ENCODE data around the gene OR2J1. TPM values are rescaled to one million over a fixed set of nuclear protein-coding genes. Genes with fewer than 3 reads are reported as not detected.

The OR2J1 gene
- total RNA-seq, 1 experiment from 2014 or later: not detected

GRCh38 chr6:29081312-29081711, 18.0 kb upstream of the OR2J1 start (continued):
- TF ChIP-seq, protein P1, sequence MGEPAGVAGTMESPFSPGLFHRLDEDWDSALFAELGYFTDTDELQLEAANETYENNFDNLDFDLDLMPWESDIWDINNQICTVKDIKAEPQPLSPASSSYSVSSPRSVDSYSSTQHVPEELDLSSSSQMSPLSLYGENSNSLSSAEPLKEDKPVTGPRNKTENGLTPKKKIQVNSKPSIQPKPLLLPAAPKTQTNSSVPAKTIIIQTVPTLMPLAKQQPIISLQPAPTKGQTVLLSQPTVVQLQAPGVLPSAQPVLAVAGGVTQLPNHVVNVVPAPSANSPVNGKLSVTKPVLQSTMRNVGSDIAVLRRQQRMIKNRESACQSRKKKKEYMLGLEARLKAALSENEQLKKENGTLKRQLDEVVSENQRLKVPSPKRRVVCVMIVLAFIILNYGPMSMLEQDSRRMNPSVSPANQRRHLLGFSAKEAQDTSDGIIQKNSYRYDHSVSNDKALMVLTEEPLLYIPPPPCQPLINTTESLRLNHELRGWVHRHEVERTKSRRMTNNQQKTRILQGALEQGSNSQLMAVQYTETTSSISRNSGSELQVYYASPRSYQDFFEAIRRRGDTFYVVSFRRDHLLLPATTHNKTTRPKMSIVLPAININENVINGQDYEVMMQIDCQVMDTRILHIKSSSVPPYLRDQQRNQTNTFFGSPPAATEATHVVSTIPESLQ (CRISPR knock-in tag; IDR thresholded peaks at IDR 0.05): no peak

GRCh38 chr6:29082457-29082856, 16.8 kb upstream of the OR2J1 start:
- Mint-ChIP-seq H3K9me3 (no peaks in the 10 kb centered on the region), H3K27me3 (ENCODE audit: low read depth) (no peaks in the 10 kb centered on the region; the same call in 1 of the 2 replicates), H3K27ac (no peak overlapping the region), H3K36me3 (no peaks in the 10 kb centered on the region), H3K4me1 (no peaks in the 10 kb centered on the region), H3K4me3 (no peak overlapping the region)
- DNase-seq (ENCODE audit: low spot score) (no peak), ATAC-seq (no peak)
- CTCF ChIA-PET: interaction anchor here (1.0 kb wide), 1 partner anchor 10 kb away, joined by 5 read pairs; no protein-coding TSS in a partner anchor
- POLR2A ChIA-PET: no interaction called here
- no peak for TF ChIP-seq JUN (CRISPR knock-in tag; IDR thresholded peaks at IDR 0.05)
- TF ChIP-seq PREB (CRISPR knock-in tag; IDR thresholded peaks at IDR 0.05; ENCODE audit: borderline replicate concordance): no peak
- TF ChIP-seq ZNF671 (CRISPR knock-in tag; IDR thresholded peaks at IDR 0.05): no peak
- no peak for TF ChIP-seq CREM (CRISPR knock-in tag; IDR thresholded peaks at IDR 0.05)
- TF ChIP-seq ZNF138 (CRISPR knock-in tag; conservative IDR thresholded peaks at IDR 0.05): no peak
- no peak for TF ChIP-seq ESRRA (CRISPR knock-in tag; IDR thresholded peaks at IDR 0.05; ENCODE audit: borderline replicate concordance)
- TF ChIP-seq, protein P2, sequence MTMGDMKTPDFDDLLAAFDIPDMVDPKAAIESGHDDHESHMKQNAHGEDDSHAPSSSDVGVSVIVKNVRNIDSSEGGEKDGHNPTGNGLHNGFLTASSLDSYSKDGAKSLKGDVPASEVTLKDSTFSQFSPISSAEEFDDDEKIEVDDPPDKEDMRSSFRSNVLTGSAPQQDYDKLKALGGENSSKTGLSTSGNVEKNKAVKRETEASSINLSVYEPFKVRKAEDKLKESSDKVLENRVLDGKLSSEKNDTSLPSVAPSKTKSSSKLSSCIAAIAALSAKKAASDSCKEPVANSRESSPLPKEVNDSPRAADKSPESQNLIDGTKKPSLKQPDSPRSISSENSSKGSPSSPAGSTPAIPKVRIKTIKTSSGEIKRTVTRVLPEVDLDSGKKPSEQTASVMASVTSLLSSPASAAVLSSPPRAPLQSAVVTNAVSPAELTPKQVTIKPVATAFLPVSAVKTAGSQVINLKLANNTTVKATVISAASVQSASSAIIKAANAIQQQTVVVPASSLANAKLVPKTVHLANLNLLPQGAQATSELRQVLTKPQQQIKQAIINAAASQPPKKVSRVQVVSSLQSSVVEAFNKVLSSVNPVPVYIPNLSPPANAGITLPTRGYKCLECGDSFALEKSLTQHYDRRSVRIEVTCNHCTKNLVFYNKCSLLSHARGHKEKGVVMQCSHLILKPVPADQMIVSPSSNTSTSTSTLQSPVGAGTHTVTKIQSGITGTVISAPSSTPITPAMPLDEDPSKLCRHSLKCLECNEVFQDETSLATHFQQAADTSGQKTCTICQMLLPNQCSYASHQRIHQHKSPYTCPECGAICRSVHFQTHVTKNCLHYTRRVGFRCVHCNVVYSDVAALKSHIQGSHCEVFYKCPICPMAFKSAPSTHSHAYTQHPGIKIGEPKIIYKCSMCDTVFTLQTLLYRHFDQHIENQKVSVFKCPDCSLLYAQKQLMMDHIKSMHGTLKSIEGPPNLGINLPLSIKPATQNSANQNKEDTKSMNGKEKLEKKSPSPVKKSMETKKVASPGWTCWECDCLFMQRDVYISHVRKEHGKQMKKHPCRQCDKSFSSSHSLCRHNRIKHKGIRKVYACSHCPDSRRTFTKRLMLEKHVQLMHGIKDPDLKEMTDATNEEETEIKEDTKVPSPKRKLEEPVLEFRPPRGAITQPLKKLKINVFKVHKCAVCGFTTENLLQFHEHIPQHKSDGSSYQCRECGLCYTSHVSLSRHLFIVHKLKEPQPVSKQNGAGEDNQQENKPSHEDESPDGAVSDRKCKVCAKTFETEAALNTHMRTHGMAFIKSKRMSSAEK (CRISPR knock-in tag; IDR thresholded peaks at IDR 0.05; ENCODE audit: borderline replicate concordance): no peak
- no peak for TF ChIP-seq NFYB (CRISPR knock-in tag; conservative IDR thresholded peaks at IDR 0.05; ENCODE audit: low read depth)
- TF ChIP-seq PRRX2 (CRISPR knock-in tag; IDR thresholded peaks at IDR 0.05): no peak
- no peak for TF ChIP-seq E2F1 (CRISPR knock-in tag; IDR thresholded peaks at IDR 0.05)

DNA sequence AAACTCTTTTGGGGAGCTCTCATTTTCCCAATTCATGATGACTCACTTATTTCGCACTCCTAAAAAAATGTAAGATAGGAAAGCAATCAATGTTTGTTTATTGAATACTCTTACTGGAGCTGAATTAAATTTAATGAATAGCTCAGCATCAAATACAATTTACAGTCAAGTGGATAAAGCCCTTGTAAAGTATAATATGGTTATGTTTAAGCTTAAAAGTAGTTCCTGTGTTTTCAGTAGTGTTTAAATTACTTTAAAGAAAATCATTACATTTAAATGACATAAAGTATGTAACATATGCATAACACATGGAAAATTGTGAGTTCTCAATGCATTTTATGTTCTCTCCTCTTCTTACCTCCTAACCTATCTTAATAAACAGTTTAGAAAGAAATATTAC, 12.1 kb upstream of the OR2J1 start, which contains the start of gene OR2B3:
TSS of gene OR2B3 (minus strand) at position 101 of the 400 bp plus-strand sequence. CDS start at position 36, 65 bp downstream.
- CTCF ChIA-PET: interaction anchor here (0.9 to 1.7 kb wide), 2 partner anchors 15 to 213 kb away, joined by 5 to 6 read pairs; no protein-coding TSS in a partner anchor
- no peaks in the 10 kb centered on the region for H3K4me1 Mint-ChIP-seq
- no peaks in the 10 kb centered on the region; the same call in 1 of the 2 replicates for H3K27me3 Mint-ChIP-seq (ENCODE audit: low read depth)
- no peaks in the 10 kb centered on the region for H3K9me3 Mint-ChIP-seq
- ATAC-seq (no peak), DNase-seq (ENCODE audit: low spot score) (no peak)
- H3K4me3 Mint-ChIP-seq: no peak within 1 kb of the TSS
- no peak within 1 kb of the TSS for H3K27ac Mint-ChIP-seq
- POLR2A ChIA-PET: no interaction called here
- H3K36me3 Mint-ChIP-seq: no peaks in the 10 kb centered on the region
- TF ChIP-seq NR2C2 (CRISPR knock-in tag; IDR thresholded peaks at IDR 0.05) (no peak), USF2 (CRISPR knock-in tag; IDR thresholded peaks at IDR 0.05) (no peak), ATF3 (CRISPR knock-in tag; conservative IDR thresholded peaks at IDR 0.05) (no peak), ZNF121 (CRISPR knock-in tag; IDR thresholded peaks at IDR 0.05) (no peak), RELA (CRISPR knock-in tag; IDR thresholded peaks at IDR 0.05; ENCODE audit: borderline replicate concordance) (no peak), ATF2 (CRISPR knock-in tag; IDR thresholded peaks at IDR 0.05; ENCODE audit: borderline replicate concordance, low read depth) (no peak), ZMAT4 (CRISPR knock-in tag; IDR thresholded peaks at IDR 0.05) (no peak), HMGA2 (CRISPR knock-in tag; IDR thresholded peaks at IDR 0.05) (no peak), FOXP4 (CRISPR knock-in tag; IDR thresholded peaks at IDR 0.05) (no peak)

Data from WTC11 (cell line).